Caco-2 (cell line): ENCODE results near the gene CD300H. TPM values are rescaled to one million over a fixed set of nuclear protein-coding genes. Genes with fewer than 3 reads are reported as not detected.
A peak's percentile ranks its signal among the peaks of the same experiment; 100 is the strongest.

Source experiments
- BruUV-seq: library from RNA; stranded (reverse); fragments of 400-500 nt; replicated peaks from 2 replicates; lab custom pipeline; 2021; lab: Mats Ljungman, UMichigan
- CTCF ChIA-PET: fragments of 300-600 bp; sonication (Branson Sonifier 250); formaldehyde crosslinking; loops from one replicate; lab custom pipeline; 2022; ENCODE audit warnings: antibody characterized with exemption; lab: Charles Lee
- POLR2A ChIA-PET: fragments of 300-600 bp; sonication (Branson Sonifier 250); formaldehyde crosslinking; loops from one replicate; lab custom pipeline; 2022; ENCODE audit warnings: antibody characterized with exemption; lab: Charles Lee
- DNase-seq, 2 experiments: peaks; one replicate each; pipeline versions ENCODE4 v3.0.0 to v3.0.0-alpha.2; 2020 to 2022
- H3K27me3 ChIP-seq: replicated peaks from 2 replicates; pipeline ENCODE4 v1.6.0; 2011; ENCODE audit warnings: low read length; ENCODE audit not compliant: control insufficient read depth, insufficient read depth
- H3K36me3 ChIP-seq: 2 replicates; pipeline ENCODE4 v1.5.1; 2011; ENCODE audit warnings: low read length; ENCODE audit not compliant: control insufficient read depth, insufficient read depth
- H3K4me1 ChIP-seq: fragments of 250-450 bp; sonication (Bioruptor Pico); 2 replicates; pipeline ENCODE4 v1.5.1; 2020; ENCODE audit warnings: mild to moderate bottlenecking
- H3K4me3 ChIP-seq: 2 replicates; pipeline ENCODE4 v1.5.1; 2011; ENCODE audit warnings: low read depth, mild to moderate bottlenecking, control low read depth, low read length
- H3K9me3 ChIP-seq: fragments of 250-450 bp; sonication (Bioruptor Pico); 2 replicates; pipeline ENCODE4 v1.5.1; 2020; ENCODE audit warnings: mild to moderate bottlenecking, moderate library complexity
- H3K27ac Mint-ChIP-seq: one replicate; pipeline ENCODE4 v1.8.0; 2022; ENCODE audit warnings: mixed read lengths; ENCODE audit not compliant: unreplicated experiment
- H3K27me3 Mint-ChIP-seq: one replicate; pipeline ENCODE4 v1.8.0; 2022; ENCODE audit warnings: mixed read lengths; ENCODE audit not compliant: insufficient read depth, unreplicated experiment
- H3K36me3 Mint-ChIP-seq: one replicate; pipeline ENCODE4 v1.8.0; 2022; ENCODE audit warnings: mild to moderate bottlenecking, mixed read lengths; ENCODE audit not compliant: insufficient read depth, unreplicated experiment
- H3K4me1 Mint-ChIP-seq: one replicate; pipeline ENCODE4 v1.8.0; 2022; ENCODE audit warnings: low read depth, mixed read lengths; ENCODE audit not compliant: unreplicated experiment
- H3K4me3 Mint-ChIP-seq: one replicate; pipeline ENCODE4 v1.8.0; 2022; ENCODE audit warnings: mild to moderate bottlenecking, moderate library complexity, mixed read lengths; ENCODE audit not compliant: unreplicated experiment
- H3K9me3 Mint-ChIP-seq: one replicate; pipeline ENCODE4 v1.8.0; 2022; ENCODE audit warnings: mixed read lengths; ENCODE audit not compliant: unreplicated experiment
- intact Hi-C: fragments of 100-400 bp; cut with micrococcal nuclease; formaldehyde crosslinking; loops from one replicate; pipeline ENCODE4 v1.10.0; 2022; ENCODE audit not compliant: unreplicated experiment
- total RNA-seq: library from RNA; stranded (reverse); gene quantifications from 2 replicates; pipeline ENCODE4 v1.2.3, GENCODE V29; 2022
- TF ChIP-seq, protein P1 (sequence below), 2 experiments: fragments of 200-600 bp in 1 of 2; IDR thresholded peaks; 1 replicate in 1 of 2; 2 replicates in 1 of 2; pipeline versions ENCODE4 v1.5.1 to v1.8.0; 2011 to 2022; ENCODE audit warnings: antibody characterized with exemption in 1 of 2, control low read depth in 1 of 2, inconsistent platforms in 1 of 2, low read depth in 1 of 2, low read length in 1 of 2, mild to moderate bottlenecking in 1 of 2, moderate library complexity in 1 of 2; ENCODE audit not compliant: insufficient read depth in 1 of 2, severe bottlenecking in 1 of 2, unreplicated experiment in 1 of 2

The CD300H gene
- total RNA-seq, 1 experiment from 2014 or later = not detected

DNA sequence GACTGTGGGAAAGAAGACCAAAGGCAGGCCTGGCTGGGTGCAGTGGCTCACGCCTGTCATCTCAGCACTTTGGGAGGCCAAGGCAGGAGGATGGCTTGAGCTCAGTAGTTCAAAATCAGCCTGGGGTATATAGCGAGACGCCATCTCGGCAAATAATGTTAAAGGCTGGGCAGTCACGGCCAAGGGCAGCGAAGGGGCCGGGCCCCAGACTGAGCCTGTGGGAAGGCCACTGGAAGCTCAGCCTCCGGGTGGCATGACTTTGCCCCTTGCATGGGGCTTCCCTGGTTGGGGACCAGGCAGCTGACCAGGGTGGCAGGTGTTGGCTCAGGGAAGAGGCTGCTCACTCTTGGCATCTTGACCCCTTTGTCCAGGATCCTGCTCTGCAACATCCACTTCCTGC is 38.7 kb upstream of the CD300H start:
- H3K27ac Mint-ChIP-seq = no peak overlapping the region
- no TSS peak for BruUV-seq
- ChIA-PET POLR2A (no interaction called here), CTCF (no interaction called here)
- Histone ChIP-seq H3K36me3 (no peaks in the 10 kb centered on the region), H3K4me1 (no peaks in the 10 kb centered on the region), H3K27me3 (peaks cover 1% of the 10 kb centered on the region; the same call in 1 of the 2 replicates), H3K9me3 (no peaks in the 10 kb centered on the region), H3K4me3 (no peak overlapping the region)
- no peak overlapping the region for H3K4me3 Mint-ChIP-seq
- DNase-seq = no peak
- TF ChIP-seq, protein P1, sequence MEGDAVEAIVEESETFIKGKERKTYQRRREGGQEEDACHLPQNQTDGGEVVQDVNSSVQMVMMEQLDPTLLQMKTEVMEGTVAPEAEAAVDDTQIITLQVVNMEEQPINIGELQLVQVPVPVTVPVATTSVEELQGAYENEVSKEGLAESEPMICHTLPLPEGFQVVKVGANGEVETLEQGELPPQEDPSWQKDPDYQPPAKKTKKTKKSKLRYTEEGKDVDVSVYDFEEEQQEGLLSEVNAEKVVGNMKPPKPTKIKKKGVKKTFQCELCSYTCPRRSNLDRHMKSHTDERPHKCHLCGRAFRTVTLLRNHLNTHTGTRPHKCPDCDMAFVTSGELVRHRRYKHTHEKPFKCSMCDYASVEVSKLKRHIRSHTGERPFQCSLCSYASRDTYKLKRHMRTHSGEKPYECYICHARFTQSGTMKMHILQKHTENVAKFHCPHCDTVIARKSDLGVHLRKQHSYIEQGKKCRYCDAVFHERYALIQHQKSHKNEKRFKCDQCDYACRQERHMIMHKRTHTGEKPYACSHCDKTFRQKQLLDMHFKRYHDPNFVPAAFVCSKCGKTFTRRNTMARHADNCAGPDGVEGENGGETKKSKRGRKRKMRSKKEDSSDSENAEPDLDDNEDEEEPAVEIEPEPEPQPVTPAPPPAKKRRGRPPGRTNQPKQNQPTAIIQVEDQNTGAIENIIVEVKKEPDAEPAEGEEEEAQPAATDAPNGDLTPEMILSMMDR (IDR thresholded peaks at IDR 0.05; ENCODE audit: insufficient read depth in 1 of 2, low read depth in 1 of 2, low read length in 1 of 2, severe bottlenecking in 1 of 2, unreplicated experiment in 1 of 2) = no peak
- H3K4me1 Mint-ChIP-seq = no peaks in the 10 kb centered on the region
- H3K27me3 Mint-ChIP-seq = peaks cover 25% of the 10 kb centered on the region
- no peaks in the 10 kb centered on the region for H3K36me3 Mint-ChIP-seq
- H3K9me3 Mint-ChIP-seq = no peaks in the 10 kb centered on the region
- intact Hi-C loops = loop anchor here (10.0 kb wide), 1 partner anchor 111 kb away; no protein-coding TSS in a partner anchor

DNA sequence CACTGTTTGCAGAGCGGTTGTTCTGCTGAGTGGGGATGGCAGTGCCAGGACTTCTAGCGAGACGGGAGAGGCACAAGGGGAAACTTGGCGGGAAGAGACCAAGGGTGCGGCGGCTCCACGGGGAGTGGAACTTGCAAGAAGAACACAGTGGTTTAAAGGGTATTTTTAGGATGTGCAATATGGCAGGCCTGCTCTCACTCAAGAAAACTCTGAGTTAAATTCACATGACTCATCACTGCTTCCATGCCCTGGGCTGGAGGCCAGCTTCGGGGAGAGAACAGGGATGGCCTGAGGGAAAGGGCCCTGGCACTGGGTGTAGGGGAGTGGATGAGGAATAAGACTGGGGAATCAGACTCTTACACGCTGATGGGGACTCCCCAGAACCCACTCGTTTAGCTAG is 38.1 kb upstream of the CD300H start:
- no peak for DNase-seq
- H3K9me3 ChIP-seq = no peaks in the 10 kb centered on the region
- no peaks in the 10 kb centered on the region for H3K36me3 ChIP-seq
- Mint-ChIP-seq H3K4me3 (no peak overlapping the region), H3K36me3 (no peaks in the 10 kb centered on the region), H3K27me3 (peaks cover 28% of the 10 kb centered on the region), H3K27ac (no peak overlapping the region), H3K9me3 (no peaks in the 10 kb centered on the region), H3K4me1 (no peaks in the 10 kb centered on the region)
- H3K27me3 ChIP-seq = peaks cover 1% of the 10 kb centered on the region; the same call in 1 of the 2 replicates
- no peak overlapping the region for H3K4me3 ChIP-seq
- no peaks in the 10 kb centered on the region for H3K4me1 ChIP-seq
- intact Hi-C loops = loop anchor here (10.0 kb wide), 1 partner anchor 111 kb away; no protein-coding TSS in a partner anchor
- POLR2A ChIA-PET = no interaction called here
- BruUV-seq = no TSS peak
- CTCF ChIA-PET = interaction anchor here (0.6 kb wide), 1 partner anchor 1269 kb away, joined by 6 read pairs; no protein-coding TSS in a partner anchor
- TF ChIP-seq, protein P1 (IDR thresholded peaks at IDR 0.05; ENCODE audit: insufficient read depth in 1 of 2, low read depth in 1 of 2, low read length in 1 of 2, severe bottlenecking in 1 of 2, unreplicated experiment in 1 of 2) = no peak

DNA sequence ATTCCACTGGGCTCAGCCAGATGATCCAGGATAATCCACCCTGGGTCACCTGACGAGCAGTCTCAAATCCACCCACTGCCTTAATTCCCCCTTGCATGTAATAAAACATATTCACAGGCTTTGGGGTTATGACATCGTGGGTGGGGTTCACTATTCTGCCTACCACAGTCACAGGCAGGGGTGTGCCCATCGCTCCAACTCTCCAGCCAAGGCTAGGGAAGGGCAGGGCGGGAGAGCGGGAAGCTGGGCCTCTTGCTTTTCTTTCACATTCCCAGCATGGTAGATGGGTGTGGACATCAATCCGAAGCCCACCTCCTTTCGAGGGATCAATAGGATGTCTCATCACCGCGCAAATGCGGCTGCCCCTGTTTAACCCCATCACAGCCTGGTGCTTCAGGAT is 37.5 kb upstream of the CD300H start:
- POLR2A ChIA-PET = no interaction called here
- Mint-ChIP-seq H3K36me3 (no peaks in the 10 kb centered on the region), H3K4me1 (no peaks in the 10 kb centered on the region), H3K9me3 (no peaks in the 10 kb centered on the region), H3K4me3 (no peak overlapping the region), H3K27me3 (peaks cover 34% of the 10 kb centered on the region), H3K27ac (no peak overlapping the region)
- TF ChIP-seq, protein P1 (IDR thresholded peaks at IDR 0.05; ENCODE audit: insufficient read depth in 1 of 2, low read depth in 1 of 2, low read length in 1 of 2, severe bottlenecking in 1 of 2, unreplicated experiment in 1 of 2) = no peak
- CTCF ChIA-PET = no interaction called here
- H3K36me3 ChIP-seq = no peaks in the 10 kb centered on the region
- BruUV-seq = no TSS peak
- no peaks in the 10 kb centered on the region for H3K4me1 ChIP-seq
- intact Hi-C loops = loop anchor here (5.0 to 10.0 kb wide), 2 partner anchors 110 to 227 kb away; no protein-coding TSS in a partner anchor
- no peaks in the 10 kb centered on the region for H3K9me3 ChIP-seq
- H3K4me3 ChIP-seq = no peak overlapping the region
- peak in 1 of 2 experiments; percentile 27 for DNase-seq
- H3K27me3 ChIP-seq = peaks cover 1% of the 10 kb centered on the region; the same call in 1 of the 2 replicates
